SU-DHL-6 (cell line): Measurements from ENCODE around the gene PYY.

Experiments used
- H2AFZ ChIP-seq: fragments of 200-600 bp; sonication (generic); 2 replicates; pipeline ENCODE4 v1.6.1; 2014; ENCODE audit warnings: low read depth, mild to moderate bottlenecking, moderate library complexity, mixed read lengths, antibody characterized with exemption, low read length; ENCODE audit not compliant: severe bottlenecking
- H3F3A ChIP-seq: fragments of 200-600 bp; shearing (Covaris generic); 2 replicates; pipeline ENCODE4 v1.6.0; 2016; ENCODE audit warnings: antibody characterized with exemption, mild to moderate bottlenecking; ENCODE audit not compliant: insufficient read depth
- H3K27ac ChIP-seq: fragments of 200-600 bp; sonication (generic); 2 replicates; pipeline ENCODE4 v1.5.1; 2016; ENCODE audit warnings: low read depth, mild to moderate bottlenecking, low read length, moderate library complexity, mixed read lengths
- H3K27me3 ChIP-seq: fragments of 200-600 bp; sonication (generic), shearing (Covaris generic); 2 replicates; pipeline ENCODE4 v1.6.0; 2014; ENCODE audit warnings: mild to moderate bottlenecking, low read length
- H3K36me3 ChIP-seq: fragments of 200-600 bp; sonication (generic); 2 replicates; pipeline ENCODE4 v1.6.1; 2014; ENCODE audit warnings: mild to moderate bottlenecking, low read length, mixed read lengths
- H3K4me2 ChIP-seq: fragments of 300-600, 200-600 bp; shearing (Covaris generic), sonication (generic); 2 replicates; pipeline ENCODE4 v1.6.0; 2014; ENCODE audit warnings: low read length, low read depth, mild to moderate bottlenecking; ENCODE audit not compliant: poor library complexity, severe bottlenecking
- H3K4me3 ChIP-seq: fragments of 200-600 bp; sonication (generic); 2 replicates; pipeline ENCODE4 v1.5.1; 2014; ENCODE audit warnings: antibody characterized with exemption, low read length, mild to moderate bottlenecking, mixed read lengths; ENCODE audit not compliant: insufficient read depth, poor library complexity, severe bottlenecking
- H3K79me2 ChIP-seq: fragments of 200-600 bp; sonication (generic); 2 replicates; pipeline ENCODE4 v1.6.1; 2014; ENCODE audit warnings: mild to moderate bottlenecking, low read length, moderate library complexity; ENCODE audit not compliant: insufficient read depth
- H3K9ac ChIP-seq: fragments of 200-600 bp; sonication (generic); 2 replicates; pipeline ENCODE4 v1.7.0; 2014; ENCODE audit warnings: mild to moderate bottlenecking, low read length
- H3K9me2 ChIP-seq: fragments of 200-600 bp; sonication (generic); replicated peaks from 2 replicates; pipeline ENCODE4 v1.6.1; 2014; ENCODE audit warnings: low read length; ENCODE audit not compliant: insufficient read depth
- H3K9me3 ChIP-seq: fragments of 200-600 bp; sonication (generic); 2 replicates; pipeline ENCODE4 v1.6.1; 2014; ENCODE audit warnings: low read length, mixed read lengths; ENCODE audit not compliant: insufficient read depth
- H4K20me1 ChIP-seq: fragments of 200-600 bp; sonication (generic); 2 replicates; pipeline ENCODE4 v1.6.1; 2014; ENCODE audit warnings: low read depth, mild to moderate bottlenecking, antibody characterized with exemption, low read length, moderate library complexity, mixed read lengths
- EZH2phosphoT487 ChIP-seq: fragments of 200-600 bp; sonication (generic), shearing (Covaris generic); conservative IDR thresholded peaks from 2 replicates; pipeline ENCODE4 v1.6.1; 2018; ENCODE audit warnings: mild to moderate bottlenecking, antibody characterized with exemption, low read length, moderate library complexity, mixed read lengths
- TF ChIP-seq, protein P1 (sequence below): fragments of 200-600 bp; sonication (generic); IDR thresholded peaks from one replicate; pipeline ENCODE4 v1.5.1; 2017; ENCODE audit warnings: antibody characterized with exemption, mild to moderate bottlenecking, low read length, moderate library complexity; ENCODE audit not compliant: insufficient read depth, poor library complexity, severe bottlenecking

Gene PYY

DNA sequence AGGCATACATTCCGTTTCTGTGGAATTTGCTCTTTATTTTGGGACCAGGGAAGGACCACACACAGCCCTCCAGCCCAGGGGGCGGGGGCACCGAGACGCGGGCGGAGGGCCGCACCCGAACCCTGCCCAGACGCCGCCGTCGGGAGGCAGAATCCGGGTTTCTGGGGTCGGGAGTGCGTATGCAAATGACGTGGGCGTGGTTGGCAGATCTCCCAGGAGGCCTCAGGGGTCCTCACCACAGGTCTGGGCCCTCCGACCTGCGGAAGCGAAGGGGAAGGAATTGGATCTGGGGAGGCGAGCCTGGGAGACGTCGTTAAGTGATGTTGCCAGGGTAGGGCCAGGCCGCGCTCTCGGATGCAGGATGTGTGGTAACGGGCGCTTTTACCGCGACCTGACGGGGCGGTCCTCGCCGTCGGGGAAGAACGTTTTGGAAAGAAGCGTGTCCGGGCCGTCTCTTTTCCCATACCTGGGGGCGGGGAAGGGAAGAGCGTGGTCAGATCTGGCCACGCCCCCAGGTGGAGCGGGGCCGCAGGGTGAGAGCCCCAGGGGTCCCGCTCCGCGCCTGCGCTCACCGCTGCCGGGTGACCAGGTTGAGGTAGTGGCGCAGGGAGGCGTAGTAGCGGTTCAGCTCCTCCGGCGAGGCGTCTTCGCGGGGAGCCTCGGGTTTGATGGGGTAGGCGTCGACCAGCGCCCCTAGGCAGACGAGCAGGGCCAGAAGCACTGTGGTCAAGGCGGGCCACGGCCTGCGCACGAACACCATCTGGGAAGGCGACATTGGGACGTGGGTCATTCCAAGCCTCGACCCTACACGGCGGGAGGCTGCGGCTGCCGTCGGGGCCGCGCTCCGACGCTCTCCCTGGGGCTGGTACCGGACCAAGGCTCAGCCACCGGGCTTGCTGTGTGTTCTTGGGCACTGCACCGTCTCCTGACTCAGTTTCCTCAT, 745 bp downstream of the PYY start:
- H3K27me3 ChIP-seq = no peaks in the 10 kb centered on the region
- no peaks in the 10 kb centered on the region for H3K9me3 ChIP-seq
- no peak overlapping the region for H3K4me3 ChIP-seq
- H3F3A ChIP-seq = no peaks in the 10 kb centered on the region
- H3K79me2 ChIP-seq = no peaks in the 10 kb centered on the region
- no peaks in the 10 kb centered on the region for H3K9me2 ChIP-seq
- H3K4me2 ChIP-seq = no peak overlapping the region
- H3K27ac ChIP-seq = no peak overlapping the region
- no peaks in the 10 kb centered on the region for H4K20me1 ChIP-seq
- H2AFZ ChIP-seq = no peak overlapping the region
- H3K9ac ChIP-seq = no peak overlapping the region
- TF ChIP-seq, protein P1, sequence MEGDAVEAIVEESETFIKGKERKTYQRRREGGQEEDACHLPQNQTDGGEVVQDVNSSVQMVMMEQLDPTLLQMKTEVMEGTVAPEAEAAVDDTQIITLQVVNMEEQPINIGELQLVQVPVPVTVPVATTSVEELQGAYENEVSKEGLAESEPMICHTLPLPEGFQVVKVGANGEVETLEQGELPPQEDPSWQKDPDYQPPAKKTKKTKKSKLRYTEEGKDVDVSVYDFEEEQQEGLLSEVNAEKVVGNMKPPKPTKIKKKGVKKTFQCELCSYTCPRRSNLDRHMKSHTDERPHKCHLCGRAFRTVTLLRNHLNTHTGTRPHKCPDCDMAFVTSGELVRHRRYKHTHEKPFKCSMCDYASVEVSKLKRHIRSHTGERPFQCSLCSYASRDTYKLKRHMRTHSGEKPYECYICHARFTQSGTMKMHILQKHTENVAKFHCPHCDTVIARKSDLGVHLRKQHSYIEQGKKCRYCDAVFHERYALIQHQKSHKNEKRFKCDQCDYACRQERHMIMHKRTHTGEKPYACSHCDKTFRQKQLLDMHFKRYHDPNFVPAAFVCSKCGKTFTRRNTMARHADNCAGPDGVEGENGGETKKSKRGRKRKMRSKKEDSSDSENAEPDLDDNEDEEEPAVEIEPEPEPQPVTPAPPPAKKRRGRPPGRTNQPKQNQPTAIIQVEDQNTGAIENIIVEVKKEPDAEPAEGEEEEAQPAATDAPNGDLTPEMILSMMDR = no peak
- no peak for TF ChIP-seq EZH2phosphoT487
- H3K36me3 ChIP-seq = no peaks in the 10 kb centered on the region

DNA sequence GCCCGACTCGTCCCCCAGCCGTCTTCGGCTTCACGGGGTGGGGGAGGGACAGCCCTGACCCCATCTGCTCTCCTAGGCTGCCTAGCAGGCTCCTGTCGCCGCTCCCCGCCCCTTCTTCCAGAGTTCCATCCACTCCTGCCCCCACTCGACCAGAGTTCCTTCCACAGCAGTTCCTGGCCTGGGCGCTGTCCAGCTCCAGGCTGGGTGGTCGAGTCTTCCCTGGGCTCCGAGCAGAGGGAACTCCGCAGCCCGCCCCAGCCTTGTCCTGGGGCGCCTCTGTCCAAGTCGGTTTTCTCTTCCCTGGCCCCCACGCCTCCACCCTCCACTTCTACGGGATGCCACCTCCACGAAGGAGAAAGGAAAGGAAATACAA, 1.4 kb downstream of the PYY start:
- Histone ChIP-seq H3F3A (no peaks in the 10 kb centered on the region), H3K9me3 (no peaks in the 10 kb centered on the region), H3K9ac (no peak overlapping the region), H3K9me2 (no peaks in the 10 kb centered on the region), H2AFZ (no peak overlapping the region), H3K4me3 (no peak overlapping the region), H3K36me3 (no peaks in the 10 kb centered on the region), H3K79me2 (no peaks in the 10 kb centered on the region), H4K20me1 (no peaks in the 10 kb centered on the region), H3K27me3 (no peaks in the 10 kb centered on the region), H3K4me2 (no peak overlapping the region), H3K27ac (no peak overlapping the region)
- no peak for TF ChIP-seq EZH2phosphoT487
- TF ChIP-seq, protein P1 = no peak

DNA sequence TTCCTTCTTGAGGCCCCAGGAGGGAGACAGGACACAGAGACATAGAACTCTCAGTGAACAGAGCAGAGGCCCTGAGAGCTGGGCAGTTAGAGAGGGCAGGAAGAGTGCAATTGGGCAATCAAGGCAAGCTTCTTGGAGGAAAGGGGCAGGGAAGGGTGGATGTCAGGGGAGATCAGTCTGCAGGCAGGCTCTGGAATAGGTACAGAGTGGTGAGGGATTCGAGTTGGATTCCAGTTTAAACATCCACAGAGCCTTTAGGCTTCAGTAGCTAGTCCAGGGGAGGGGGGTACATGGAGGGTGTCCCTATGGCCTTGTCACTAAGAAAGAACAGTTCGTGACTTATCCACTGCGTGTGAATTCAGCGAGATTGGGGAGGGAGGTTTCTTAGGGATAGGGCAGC, 2.0 kb downstream of the PYY start:
- no peak overlapping the region for H2AFZ ChIP-seq

More for the DNA sequence above, 2.0 kb downstream of the PYY start:
- no peaks in the 10 kb centered on the region for H3K79me2 ChIP-seq
- H3K27me3 ChIP-seq = no peaks in the 10 kb centered on the region
- no peak overlapping the region for H3K9ac ChIP-seq
- H3K9me2 ChIP-seq = no peaks in the 10 kb centered on the region
- H3K4me2 ChIP-seq = no peak overlapping the region
- H3K27ac ChIP-seq = no peak overlapping the region
- no peaks in the 10 kb centered on the region for H3K9me3 ChIP-seq
- H3K4me3 ChIP-seq = no peak overlapping the region
- H3K36me3 ChIP-seq = no peaks in the 10 kb centered on the region
- H3F3A ChIP-seq = no peaks in the 10 kb centered on the region
- no peaks in the 10 kb centered on the region for H4K20me1 ChIP-seq
- TF ChIP-seq EZH2phosphoT487 = no peak
- TF ChIP-seq, protein P1 = no peak
